Activated CD4-positive, alpha-beta T cell treated with anti-CD3 and anti-CD28 coated beads for 48 hours (primary cell): ENCODE data around the gene ZP1.
"Not testable (repeated sequence)": the region's sequence is repeated elsewhere in the genome, so short reads cannot be mapped to it uniquely, and the experiment has no call there.

Experiments
- DNase-seq: peaks from one replicate; pipeline ENCODE4 v3.0.0-alpha.2; 2020

The ZP1 gene, protein sequence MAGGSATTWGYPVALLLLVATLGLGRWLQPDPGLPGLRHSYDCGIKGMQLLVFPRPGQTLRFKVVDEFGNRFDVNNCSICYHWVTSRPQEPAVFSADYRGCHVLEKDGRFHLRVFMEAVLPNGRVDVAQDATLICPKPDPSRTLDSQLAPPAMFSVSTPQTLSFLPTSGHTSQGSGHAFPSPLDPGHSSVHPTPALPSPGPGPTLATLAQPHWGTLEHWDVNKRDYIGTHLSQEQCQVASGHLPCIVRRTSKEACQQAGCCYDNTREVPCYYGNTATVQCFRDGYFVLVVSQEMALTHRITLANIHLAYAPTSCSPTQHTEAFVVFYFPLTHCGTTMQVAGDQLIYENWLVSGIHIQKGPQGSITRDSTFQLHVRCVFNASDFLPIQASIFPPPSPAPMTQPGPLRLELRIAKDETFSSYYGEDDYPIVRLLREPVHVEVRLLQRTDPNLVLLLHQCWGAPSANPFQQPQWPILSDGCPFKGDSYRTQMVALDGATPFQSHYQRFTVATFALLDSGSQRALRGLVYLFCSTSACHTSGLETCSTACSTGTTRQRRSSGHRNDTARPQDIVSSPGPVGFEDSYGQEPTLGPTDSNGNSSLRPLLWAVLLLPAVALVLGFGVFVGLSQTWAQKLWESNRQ

DNA sequence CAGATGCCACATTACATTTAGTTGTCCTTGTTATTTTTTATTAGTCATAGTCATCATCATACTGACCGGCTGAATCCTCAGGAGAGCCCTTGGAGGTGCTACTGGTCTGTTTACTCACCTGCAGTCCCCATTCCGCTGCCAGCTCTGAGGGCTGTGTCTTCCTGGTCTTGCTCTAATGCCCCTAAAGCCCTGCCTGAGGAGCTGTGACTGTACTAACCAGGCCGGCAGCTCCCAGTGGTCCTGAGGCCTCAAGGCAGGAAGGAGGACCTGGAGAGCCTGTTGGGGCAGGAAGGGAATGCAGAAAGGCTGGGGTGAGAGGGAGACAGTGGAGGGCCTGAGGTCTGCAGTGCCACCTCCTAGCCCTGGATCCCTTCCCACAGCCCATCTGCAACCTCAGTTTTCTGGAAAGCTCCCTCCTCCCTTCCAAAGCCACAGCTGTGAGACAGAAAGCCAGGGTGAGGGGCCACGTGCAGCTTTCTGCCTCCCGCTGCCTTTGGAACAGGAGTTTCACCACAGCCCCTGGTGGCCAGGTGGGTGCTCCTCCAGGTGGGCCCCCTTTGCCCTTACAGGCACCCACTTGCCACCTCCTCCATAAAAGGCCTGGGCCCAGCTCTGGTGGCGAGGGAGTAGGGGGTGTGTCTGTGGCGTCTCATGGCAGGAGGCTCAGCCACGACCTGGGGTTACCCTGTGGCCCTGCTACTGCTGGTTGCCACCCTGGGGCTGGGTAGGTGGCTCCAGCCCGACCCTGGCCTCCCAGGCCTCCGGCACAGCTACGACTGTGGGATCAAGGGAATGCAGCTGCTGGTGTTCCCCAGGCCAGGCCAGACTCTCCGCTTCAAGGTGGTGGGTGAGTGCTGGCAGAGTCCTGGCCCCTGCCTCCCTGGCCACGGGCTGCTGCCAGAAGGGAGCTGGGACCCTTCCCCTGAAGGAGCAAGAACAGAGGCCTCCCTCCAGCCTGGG lies at the start of gene ZP1:
Gene ZP1, plus strand, starts transcription at position 632 of the 960 bp plus-strand sequence. Its CDS starts 20 bp downstream, at position 652.
- DNase-seq, result no peak

DNA sequence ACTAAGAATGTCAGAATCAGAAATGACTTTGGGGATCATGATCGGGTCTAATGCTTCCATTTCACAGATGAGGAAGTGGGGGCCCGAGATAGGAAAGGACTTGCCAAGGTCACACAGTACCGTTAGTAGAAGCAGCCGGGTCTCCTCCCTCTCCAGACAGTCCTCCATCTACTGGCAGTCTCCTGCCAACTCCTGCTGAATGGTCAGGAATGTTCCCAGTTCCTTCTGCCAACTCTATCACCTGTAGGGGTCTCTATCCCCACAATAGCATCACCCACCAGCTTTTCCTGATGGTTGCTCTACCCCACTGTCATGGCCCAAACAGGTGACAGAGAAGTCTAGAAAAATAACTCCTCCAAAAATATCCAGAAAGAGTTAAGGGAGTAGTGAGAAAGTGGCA lies 49.3 kb upstream of the ZP1 start:
- DNase-seq, result no peak

DNA sequence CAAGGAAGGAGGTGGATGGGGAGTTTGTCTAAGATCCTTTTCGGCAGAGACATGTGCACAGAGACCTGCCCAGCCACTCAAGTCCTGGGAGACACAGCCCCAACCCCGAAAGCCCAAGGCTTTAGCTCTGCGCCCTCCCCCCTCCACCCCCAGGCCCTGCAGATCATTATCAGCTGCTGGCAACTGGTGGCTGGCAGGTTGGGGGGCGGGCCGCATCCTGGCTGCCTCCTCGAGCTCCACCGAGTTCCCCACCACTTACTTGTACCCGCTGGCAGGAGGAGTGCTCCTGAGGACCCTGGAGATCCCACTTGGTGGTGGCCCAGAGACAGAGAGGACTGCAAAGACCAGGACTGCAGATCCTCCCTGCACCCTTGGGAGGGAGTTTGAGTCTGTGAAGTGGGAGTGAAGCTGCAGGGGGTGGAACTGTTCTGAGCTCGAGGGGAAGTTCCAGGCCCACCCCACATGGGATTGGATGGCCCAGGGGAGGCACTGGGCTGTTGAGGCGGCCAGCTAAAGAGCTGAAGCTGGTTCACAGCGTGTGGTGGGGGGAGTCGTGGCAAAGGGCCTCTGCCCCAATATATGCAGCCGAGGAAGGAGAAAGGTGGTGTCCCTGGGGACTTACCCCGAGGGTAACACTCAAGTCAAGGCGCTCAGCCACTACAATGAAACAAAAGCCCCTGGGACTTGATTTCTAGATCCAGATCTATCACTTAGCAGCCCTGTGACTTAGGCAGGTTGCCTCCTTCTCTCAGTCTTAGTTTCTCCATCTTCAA lies 45.3 kb upstream of the ZP1 start:
- DNase-seq, result no peak

DNA sequence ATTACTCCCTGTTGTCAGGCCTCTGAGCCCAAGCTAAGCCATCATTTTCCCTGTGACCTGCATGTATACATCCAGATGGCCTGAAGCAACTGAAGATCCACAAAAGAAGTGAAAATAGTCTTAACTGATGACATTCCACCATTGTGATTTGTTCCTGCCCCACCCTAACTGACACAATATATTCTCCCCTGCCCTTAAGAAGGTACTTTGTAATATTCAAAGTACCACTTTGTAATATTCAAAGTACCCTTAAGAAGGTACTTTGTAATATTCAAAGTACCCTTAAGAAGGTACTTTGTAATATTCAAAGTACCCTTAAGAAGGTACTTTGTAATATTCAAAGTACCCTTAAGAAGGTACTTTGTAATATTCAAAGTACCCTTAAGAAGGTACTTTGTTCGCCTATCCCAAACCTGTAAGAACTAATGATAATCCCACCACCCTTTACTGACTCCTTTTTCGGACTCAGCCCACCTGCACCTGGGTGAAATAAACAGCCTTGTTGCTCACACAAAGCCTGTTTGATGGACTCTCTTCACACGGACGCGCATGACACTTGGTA lies 43.5 kb upstream of the ZP1 start:
- not testable (repeated sequence) for DNase-seq

DNA sequence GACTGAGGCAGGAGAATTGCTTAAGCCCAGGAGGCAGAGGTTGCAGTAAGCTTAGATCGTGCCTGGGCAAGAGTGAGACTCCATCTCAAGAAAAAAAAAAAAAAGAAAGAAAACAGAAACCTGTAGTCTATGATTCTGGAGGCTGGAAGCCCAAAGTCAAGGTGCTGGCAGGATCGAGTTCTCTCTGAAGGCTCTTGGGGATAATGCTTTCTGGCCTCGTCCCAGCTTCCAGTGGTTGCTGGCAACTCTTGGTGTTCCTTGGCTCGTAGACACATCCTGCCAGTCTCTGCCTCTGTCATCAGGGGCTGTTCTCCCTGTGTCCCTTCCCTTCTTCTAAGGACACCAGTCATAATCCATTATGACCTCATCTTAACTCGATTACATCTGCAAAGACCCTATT lies 42.2 kb upstream of the ZP1 start:
- no peak for DNase-seq

DNA sequence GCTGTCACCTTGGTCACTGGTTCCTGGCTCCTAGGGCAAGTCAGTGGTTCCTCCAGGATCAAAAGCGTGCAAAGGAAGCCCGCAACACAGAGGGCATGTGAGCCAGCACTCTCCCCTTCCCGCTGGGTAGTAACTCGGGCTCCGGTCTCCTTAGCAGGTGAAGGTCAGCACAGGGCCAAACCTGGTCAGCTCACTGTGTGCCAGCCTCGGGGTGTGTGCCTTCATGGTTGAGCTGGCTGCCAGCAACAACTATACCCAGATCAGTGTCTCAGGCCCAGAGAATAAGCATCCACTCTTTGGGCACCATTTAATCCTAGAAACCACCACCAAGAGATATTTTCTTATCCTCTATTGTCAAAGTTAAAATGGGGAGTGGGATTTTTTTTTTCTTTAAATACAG lies 41.6 kb upstream of the ZP1 start:
- DNase-seq, result no peak

DNA sequence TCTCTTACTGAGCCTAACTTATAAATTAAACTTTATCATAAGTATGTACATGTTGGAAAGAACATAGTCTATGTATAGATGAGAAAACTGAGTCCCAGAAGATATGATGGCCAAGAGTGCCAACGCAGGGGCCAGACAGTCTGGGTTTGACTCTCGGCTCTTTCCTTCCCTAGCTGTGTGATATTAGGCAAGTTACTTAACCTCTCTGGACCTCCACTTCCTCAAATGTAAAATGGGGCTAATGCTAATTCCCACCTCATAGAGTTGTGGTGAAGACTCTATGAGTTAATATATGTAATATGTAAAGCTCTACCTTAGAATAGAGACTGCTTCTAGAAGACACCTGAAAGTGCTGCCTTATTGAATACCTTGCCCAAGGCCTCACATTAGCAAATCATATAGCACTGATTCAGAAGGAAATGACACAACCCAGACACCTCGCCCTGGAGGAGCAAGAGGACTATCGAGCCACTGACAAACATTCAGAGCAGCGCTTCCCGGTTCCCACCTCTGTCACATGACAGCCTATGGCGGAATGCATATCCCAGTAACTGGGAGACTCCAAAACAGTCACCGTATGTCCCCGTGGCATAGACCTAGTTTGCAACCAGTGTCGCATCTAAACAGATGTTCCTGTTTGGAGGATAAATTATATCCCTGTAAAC lies 36.7 kb upstream of the ZP1 start:
- DNase-seq, result no peak

DNA sequence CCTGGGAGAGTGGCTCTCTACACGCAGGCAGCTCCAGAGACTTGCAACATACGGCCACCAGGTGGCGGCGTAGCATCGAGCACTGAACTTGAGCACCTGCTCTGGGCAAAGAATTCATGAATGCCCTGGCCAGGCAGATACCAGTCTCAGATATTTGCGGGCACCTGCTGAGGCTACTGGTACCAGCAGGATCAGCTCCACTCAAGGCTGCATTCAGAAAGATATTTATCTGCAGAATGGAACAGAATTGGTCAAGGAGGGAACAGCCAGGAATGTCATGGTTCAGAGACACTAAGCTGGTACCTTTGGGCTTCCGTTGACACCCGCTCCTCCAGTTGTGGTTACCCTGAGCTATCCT lies 36.2 kb upstream of the ZP1 start:
- DNase-seq, result peak; percentile 87

DNA sequence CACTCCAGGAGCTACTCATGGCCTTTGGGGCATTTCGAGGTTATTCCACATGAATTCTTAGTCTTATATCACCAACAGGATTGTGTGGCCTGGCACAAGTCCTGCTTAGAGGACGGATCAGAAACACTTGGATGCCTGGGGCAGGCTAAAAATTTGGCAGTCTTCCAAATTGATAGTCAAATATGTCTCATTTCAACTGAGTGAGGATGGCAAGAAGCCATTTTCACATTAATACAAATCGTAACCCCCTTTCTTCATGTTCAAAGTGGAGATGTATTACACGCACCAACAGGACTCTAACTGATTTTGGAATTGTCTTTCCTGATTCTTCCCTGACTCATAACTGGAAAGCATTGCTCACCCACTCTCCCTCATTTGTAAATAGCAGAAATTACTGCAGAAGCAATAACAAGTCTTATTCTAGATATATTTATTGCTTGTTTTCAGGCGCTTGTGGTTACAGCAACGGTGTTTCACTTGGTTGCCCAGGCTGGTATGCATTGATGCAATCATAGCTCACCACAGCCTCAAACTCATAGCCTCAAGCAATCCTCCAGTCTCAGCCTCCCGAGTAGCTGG lies 35.8 kb upstream of the ZP1 start:
- DNase-seq, result no peak

DNA sequence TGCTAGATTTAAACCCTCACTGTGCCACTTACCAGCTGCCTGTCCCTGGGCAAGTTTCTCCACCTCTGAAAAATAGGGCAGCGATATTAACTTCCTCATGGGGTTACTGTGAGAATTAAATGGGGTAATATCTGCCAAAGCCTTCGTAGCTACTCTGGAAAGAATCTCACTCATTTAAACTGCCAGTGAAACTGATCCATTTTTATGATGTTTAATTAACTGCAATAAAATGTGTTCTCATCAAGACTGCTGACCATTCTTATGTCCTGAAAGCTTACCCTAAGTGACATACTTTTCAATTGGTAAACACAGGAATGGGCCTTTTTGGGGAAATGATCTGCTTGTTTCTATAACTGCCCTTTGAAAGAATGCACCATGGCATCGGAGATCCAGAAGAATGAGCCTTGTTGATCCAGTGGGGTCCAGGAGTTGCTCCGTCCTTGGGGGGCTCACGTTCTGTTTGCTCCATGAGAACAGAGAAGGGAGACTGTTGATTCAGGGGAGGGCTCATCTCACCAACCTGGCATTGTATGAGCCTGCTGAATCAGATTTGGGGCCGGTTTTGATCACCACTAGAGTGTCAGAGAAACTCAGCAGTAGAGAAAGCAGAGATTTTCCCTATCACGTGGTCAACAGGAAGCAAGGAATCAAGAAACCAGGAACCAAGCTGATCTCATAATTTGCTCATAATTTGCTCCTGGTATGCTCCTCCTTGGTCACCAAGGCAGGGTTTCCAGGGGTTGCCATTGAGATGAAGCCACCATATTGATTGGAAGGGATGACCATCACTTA lies 32.4 kb upstream of the ZP1 start:
- DNase-seq, result no peak

DNA sequence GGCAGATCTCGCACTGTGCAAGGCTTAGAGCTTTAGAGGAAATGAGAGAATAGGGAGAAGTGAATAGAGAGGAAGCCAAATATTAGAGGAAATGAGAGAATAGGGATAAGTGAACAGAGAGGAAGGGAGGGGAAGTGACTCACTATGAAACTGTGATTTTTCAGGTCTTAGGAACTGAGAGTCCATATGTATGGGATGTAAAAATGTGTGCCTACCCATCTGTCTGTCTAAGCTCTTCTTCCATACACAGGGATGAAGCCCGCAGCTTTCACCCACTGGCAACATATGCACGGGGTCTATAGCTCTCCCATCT lies 31.9 kb upstream of the ZP1 start:
- no peak for DNase-seq

DNA sequence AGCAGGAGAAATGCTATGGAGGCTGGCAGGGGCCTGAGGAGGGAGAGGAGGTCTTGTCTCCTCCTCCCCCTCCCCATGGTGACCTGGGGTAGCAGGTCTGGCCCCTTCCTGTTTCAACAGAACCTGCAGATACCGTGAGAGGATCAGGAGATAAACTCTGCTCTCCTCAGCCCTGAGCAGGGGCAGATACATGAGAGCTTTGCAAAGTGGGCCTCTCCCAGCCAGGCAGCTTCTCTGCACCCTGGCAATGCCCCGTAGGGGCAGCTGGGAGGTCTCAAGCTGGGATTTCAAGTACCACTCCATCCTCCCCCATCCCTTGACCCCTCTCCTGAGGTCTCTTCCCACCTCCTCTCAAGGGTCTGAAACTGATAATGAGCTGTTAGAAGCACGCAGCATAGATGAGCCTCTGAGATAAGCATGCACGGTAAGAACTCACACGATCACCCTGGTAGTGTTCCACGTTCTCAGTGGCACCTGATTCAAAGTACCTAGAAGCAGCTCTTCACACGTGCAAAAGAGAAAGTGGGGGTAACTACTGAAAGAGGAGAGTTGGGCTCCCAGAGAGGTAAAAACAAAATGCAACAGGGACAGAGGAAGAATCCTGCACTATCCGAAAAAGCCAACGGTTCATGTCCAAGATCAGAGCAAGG lies 30.4 kb upstream of the ZP1 start:
- no peak for DNase-seq

DNA sequence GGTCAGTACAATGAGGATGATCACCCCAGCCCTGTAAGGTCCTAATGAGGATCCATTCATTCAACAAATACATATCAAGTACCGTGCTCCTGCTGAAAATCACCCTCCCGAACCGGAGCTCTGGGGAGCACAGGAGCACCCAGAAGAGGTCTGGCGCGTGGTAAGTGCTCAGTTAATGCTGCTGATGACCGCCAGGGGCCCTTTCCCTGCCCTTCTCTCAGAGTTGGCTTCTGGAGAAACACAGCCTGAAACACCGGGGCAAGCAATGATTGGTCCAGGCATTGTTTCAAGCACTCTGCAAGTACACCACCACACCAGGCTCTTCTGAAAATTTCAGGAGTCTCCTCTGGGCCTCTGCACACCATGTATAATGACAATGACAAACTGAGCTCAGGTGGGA lies 29.2 kb upstream of the ZP1 start:
- no peak for DNase-seq

DNA sequence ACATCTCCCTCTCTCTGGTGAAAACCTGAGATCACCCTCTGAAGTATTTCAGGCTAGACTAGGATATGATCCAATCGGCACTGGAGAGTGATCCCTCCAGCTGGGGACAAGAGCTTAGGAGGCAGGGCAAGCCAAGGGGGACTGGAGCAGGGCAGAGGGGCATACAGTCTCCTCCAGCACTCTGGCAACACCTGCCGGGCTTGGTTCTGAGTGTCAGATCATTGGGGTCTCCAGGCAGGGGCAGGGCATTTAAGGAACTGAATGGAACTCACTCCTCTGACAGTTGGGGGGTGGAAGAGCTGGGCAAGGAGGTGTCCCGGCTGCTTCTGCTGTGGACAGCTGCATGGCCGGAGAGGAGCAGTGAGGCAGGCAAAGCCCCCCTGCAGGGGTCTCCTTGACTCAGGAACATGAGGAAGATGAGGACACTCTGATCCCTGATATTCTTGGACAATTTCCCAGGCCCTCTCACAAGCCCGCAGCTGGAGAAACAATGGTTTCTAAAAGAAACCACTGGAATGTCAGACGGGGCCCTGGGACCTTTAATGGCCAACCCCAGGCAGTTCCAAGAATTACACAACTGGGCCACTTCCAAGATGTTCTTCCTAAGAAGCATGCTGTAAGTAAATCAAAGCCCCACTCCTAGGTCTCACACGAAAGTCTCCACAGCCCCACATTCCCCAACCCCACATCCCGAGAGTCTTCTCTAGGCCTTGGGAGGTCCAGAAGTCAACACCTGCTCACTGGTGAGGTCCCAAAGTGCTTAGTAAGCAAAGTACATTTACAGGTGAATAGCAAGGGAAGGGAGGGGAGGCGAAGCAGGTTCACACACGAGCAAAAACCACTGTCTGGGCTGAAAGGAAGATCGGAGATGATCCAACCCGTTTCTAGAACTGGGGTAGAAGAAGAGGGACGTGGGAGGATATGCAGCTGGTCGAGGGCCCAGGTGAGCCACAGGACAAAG lies 26.6 kb upstream of the ZP1 start:
- DNase-seq, result no peak

DNA sequence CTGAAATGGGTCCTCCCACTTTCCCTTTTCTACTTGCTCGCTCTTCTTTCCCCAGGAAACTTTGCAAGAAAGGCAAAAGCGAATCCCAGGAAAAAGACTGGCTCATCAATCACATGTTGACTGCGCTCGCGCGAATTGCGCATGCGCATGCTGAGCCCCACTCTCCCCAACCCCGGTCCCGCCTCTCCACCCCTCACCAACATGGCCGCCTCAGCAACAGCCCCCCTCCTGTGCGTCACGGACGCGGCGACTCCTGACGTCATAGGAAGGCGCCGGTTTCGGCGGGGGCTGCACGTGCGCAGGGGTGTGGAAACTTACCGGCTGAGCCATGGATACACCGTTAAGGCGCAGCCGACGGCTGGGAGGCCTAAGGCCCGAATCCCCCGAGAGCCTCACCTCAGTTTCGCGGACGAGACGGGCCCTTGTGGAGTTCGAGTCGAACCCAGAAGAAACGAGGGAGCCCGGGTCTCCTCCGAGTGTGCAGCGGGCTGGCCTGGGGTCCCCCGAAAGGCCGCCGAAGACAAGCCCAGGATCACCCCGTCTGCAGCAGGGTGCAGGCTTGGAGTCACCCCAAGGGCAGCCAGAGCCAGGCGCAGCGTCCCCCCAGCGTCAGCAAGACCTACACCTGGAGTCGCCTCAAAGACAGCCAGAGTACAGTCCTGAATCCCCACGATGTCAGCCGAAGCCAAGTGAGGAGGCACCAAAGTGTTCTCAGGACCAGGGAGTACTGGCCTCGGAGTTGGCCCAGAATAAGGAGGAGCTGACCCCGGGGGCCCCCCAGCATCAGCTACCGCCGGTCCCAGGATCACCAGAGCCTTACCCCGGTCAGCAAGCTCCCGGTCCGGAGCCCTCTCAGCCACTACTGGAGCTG lies 25.3 kb upstream of the ZP1 start, which contains the start of gene CCDC86:
Gene CCDC86, plus strand, starts transcription at position 317 of the 871 bp plus-strand sequence. Its CDS starts 12 bp downstream, at position 329.
- peak; percentile 98 for DNase-seq

DNA sequence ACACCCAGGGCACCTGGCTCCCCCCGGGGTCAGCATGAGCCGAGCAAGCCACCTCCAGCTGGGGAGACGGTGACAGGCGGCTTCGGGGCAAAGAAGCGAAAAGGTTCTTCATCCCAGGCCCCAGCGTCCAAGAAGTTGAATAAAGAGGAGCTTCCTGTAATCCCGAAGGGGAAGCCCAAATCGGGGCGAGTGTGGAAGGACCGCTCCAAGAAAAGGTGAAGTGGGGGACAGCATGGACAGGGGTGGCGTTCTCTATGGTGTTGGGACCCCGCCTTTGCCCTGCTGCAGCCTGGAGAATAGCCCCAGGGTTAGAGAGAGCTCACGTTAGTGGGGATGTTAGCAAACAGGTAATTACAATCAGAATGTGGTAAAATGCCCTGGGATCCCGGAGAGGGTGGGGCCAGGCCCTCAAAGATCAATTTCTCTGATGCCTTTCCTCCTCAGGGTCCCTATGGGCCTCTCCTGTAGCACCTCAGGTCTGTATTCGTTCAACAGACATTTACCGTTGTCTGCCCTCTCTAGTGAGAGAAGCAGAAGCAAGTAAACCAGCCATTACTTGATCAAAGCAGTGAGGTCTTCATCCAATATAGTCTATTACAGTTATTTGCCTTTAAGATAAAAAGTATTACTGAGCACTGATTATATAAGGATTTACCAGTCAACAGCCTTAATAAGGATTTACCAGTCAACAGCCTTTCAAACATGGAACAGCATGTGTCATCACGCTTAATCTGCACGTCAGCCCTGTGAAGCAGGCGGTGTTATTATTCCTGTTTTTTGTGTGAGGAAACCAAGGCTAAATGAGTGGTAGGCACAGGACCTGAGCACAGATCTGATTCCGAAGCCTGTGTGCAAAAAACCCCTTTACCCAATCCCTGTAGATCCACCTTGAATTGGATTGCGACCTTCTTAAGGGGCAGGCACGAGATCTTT lies 24.4 kb upstream of the ZP1 start:
- peak; percentile 26 for DNase-seq
